Measurements from ENCODE around the gene IL18R1. TPM values are rescaled to one million over a fixed set of nuclear protein-coding genes. Genes with fewer than 3 reads are reported as not detected.

IL18R1 gene
- polyA plus RNA-seq, 1 experiment: 2.5 TPM

- no peak for DNase-seq (ENCODE audit: low read depth, low spot score)
- Histone ChIP-seq H3K27ac (ENCODE audit: low read depth, low read length) (no peak overlapping the region), H3K27me3 (ENCODE audit: control insufficient read depth, insufficient read depth, low read length) (no peaks in the 10 kb centered on the region), H3K4me3 (ENCODE audit: low read depth, low read length) (no peak overlapping the region), H3K9me3 (ENCODE audit: control insufficient read depth, insufficient read depth, low read length) (no peaks in the 10 kb centered on the region)
- no peak for TF ChIP-seq CTCF (IDR thresholded peaks at IDR 0.05; ENCODE audit: low read depth, low read length)
- ChIA-PET POLR2A (no interaction called here), CTCF (interaction anchor here (1.0 to 3.6 kb wide), 3 partner anchors 90 to 105 kb away, joined by 3 to 14 read pairs (median 3); no protein-coding TSS in a partner anchor)
These were observed 11.2 kb upstream of the IL18R1 start for GRCh38 chr2:102344397-102344796.

GRCh38 chr2:102345329-102345920, 10.2 kb upstream of the IL18R1 start:
- Histone ChIP-seq H3K27ac (ENCODE audit: low read depth, low read length) (no peak overlapping the region), H3K27me3 (ENCODE audit: control insufficient read depth, insufficient read depth, low read length) (no peaks in the 10 kb centered on the region), H3K4me3 (ENCODE audit: low read depth, low read length) (no peak overlapping the region), H3K9me3 (ENCODE audit: control insufficient read depth, insufficient read depth, low read length) (no peaks in the 10 kb centered on the region)
- ChIA-PET POLR2A (no interaction called here), CTCF (interaction anchor here (1.3 to 3.6 kb wide), 2 partner anchors 11 to 105 kb away, joined by 3 to 14 read pairs; no protein-coding TSS in a partner anchor)
- no peak for DNase-seq (ENCODE audit: low read depth, low spot score)
- TF ChIP-seq CTCF (IDR thresholded peaks at IDR 0.05; ENCODE audit: low read depth, low read length): no peak

GRCh38 chr2:102346381-102347130, 9.0 kb upstream of the IL18R1 start:
- H3K27me3 ChIP-seq (ENCODE audit: control insufficient read depth, insufficient read depth, low read length): no peaks in the 10 kb centered on the region
- no peak for TF ChIP-seq CTCF (IDR thresholded peaks at IDR 0.05; ENCODE audit: low read depth, low read length)
- ChIA-PET CTCF (interaction anchor here (1.2 to 3.6 kb wide), 3 partner anchors 10 to 106 kb away, joined by 3 to 14 read pairs (median 3); no protein-coding TSS in a partner anchor), POLR2A (no interaction called here)
- no peaks in the 10 kb centered on the region for H3K9me3 ChIP-seq (ENCODE audit: control insufficient read depth, insufficient read depth, low read length)
- H3K27ac ChIP-seq (ENCODE audit: low read depth, low read length): no peak overlapping the region
- H3K4me3 ChIP-seq (ENCODE audit: low read depth, low read length): no peak overlapping the region
- no peak for DNase-seq (ENCODE audit: low read depth, low spot score)

- CTCF ChIA-PET: interaction anchor here (0.6 to 2.4 kb wide), 2 partner anchors 93 to 1002 kb away, joined by 3 to 5 read pairs; no protein-coding TSS in a partner anchor
- POLR2A ChIA-PET: no interaction called here
- Histone ChIP-seq H3K27me3 (ENCODE audit: control insufficient read depth, insufficient read depth, low read length) (no peaks in the 10 kb centered on the region), H3K4me3 (ENCODE audit: low read depth, low read length) (no peak overlapping the region), H3K9me3 (ENCODE audit: control insufficient read depth, insufficient read depth, low read length) (no peaks in the 10 kb centered on the region), H3K27ac (ENCODE audit: low read depth, low read length) (no peak overlapping the region)
- TF ChIP-seq CTCF (IDR thresholded peaks at IDR 0.05; ENCODE audit: low read depth, low read length): no peak
- no peak for DNase-seq (ENCODE audit: low read depth, low spot score)
These were observed 5.3 kb upstream of the IL18R1 start for GRCh38 chr2:102350137-102350793.
